Raji (cell line): Measurements from ENCODE around the gene AXDND1.

Experiments used
- POLR2A ChIP-seq: IDR thresholded peaks from 2 replicates; pipeline ENCODE4 v1.6.1; 2011; ENCODE audit warnings: low read depth, low read length, control low read depth; ENCODE audit not compliant: insufficient read depth

Gene AXDND1

DNA sequence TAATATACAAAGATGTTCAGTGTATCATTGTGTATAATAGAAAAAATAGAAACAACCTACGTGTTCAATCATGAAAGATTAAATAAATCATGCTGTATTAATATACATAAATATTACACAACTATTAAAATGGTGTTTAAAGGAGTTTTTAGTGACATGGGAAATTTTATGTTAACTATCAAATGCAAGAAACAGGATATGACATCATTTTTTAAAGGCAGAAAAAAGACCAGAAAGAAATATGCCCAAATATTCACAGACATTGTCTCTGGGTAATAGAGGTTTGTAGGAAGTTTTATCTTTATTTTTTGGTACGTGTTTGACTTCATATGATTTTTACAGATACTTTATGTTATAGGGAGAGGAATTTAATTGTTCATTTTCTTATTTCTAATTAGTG is 176.0 kb downstream of the AXDND1 start:
- TF ChIP-seq POLR2A, result no peak

DNA sequence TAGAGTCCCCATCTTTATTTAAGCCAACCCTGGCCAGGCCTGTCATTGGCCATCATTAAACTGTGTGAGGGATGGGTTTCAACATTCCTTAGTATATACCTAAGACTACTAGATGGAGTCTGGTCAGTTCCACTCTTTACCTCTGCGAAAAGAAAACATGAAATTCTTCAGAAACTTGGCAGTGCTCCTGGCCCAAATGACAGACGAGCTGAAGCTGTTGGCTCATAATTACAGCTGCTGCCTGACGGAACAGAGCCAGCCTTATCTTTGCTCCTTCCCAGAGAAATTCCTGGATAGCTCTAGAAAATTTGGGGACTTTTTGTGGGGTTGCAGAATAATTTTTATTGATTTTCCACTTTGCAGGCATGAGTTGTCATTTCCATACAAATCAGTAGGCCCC is 179.6 kb downstream of the AXDND1 start:
- TF ChIP-seq POLR2A, result no peak

DNA sequence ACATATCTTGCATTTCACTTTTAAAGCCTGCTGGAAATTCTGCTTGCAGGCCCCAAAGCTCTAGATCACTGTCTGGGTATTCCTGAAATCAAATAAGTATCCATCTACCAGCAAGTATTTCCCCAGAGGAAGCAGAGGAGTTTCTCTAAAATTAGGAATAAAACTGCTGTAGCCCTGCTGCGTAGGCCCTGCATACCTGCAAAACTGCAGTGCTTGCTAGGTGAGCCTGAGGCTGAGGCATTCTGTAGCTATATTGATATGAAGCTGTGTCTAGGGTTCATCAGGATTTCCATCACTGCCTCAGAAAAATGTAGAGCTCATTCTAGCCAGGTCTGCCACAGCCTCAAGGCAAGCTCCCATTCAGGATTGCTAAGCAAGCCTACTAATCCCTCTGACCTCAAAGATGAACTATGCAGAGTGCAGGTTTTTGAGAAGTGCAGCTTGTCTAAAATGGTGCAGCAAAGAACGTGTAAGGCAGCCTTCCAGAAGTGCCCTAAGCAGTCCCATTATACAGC is 181.3 kb downstream of the AXDND1 start:
- TF ChIP-seq POLR2A, result no peak

DNA sequence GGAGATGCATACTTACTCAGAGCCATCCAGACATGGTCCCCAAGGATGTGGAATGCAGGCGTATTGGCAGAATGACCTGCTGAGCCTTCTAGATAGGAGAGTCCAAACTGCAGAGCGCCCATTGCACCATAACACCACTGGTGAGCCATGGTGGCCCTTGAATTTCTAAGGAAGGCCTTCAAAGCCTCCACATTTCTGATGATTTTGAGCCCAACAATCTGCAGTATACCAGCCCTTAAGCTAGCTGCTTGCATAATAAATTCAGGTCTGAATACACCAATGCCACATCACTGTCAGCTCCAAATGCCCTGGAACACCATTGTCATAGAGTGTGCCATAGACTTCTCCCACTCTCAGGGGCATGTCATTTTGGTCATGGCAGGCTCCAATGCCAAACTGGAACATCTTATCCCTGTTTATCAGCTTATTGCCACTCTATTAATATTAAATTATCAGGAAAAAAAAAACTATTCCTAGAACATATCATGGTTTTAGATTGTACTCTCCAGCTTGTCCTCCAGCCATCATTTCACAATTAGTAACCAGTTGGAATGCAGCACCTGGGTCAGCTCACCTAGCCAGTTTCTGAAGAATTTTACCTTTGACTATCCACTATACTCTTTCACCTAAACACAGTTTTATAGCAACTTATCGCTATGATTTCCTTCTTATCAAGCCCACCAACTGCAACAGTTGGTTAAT is 183.0 kb downstream of the AXDND1 start:
- TF ChIP-seq POLR2A, result no peak

DNA sequence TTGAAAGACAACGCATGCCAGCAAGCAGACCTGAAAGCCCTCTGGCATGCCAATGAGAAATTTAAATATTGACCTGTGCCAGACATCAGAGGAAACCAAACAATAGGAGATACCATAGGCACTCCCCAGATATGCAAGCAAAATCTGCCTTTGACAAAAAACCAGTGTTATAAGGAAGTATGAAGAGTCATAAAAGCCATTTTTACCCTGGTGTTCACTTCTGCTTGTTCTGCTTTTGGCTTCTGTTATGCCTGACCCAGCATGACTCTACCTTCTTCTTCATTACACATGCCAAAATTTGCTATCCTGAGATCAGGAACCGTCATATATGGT is 183.6 kb downstream of the AXDND1 start:
- TF ChIP-seq POLR2A, result no peak

DNA sequence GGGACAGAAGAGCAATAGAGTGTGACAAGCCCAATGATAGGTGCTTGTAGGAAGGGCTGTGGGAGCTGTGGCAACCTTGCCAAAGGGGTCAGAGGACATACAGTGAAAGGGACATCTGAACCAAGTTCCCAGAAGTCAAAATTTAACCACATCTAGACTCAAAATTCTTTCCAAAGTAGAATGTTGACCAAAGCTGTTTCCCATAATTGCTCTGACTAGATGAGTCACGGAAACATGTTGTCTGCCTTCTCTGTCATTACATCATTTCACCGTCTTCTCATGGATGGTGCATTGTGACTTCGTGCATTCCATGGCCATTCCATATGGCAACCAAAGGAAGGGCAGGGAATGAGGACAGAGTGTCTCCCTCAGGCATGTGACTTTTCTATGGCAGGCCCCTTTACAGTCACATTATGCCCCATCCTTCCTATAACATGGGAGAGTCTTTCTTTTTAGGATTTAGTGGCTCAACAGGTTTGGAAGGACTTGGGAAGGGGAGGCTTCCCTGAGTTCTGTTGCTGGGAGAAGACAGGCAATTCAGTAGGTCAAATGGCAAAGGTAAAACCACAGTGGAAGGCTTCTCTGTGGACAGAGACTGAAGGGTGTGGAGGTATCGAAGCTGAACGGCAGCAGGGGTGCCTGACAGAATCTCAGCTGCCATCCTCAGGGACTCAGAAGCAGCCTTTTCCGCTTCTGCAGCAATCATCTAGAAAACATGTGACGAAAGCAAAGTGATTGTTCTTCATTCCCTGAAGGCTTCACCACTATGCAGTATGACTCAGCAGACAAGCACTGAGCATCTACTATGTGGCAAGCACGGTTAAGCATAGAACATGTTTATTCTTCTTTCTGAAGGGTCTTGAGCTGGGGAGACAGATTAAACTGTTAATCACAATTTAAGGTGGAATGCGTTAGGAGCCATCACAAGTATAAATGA is 185.2 kb downstream of the AXDND1 start:
- TF ChIP-seq POLR2A, result no peak

DNA sequence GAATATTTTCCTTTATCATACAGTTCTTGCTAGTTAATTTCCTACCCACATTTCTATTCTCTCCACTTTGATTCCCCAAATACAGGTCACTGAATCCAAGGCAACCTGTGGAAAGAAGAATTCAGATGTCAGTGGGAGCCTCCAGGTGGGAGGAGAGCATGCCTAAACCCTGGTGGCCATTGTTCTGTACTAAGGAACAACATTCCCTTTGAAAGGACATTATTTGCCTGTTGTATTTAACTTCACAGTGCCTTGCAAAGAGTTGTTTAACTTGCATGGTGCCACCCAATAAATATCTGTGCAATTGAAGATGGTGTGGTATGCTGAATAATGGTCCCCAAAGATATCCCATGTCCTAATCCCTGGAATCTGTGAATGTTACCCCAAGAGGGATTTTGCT is 188.7 kb downstream of the AXDND1 start:
- TF ChIP-seq POLR2A, result no peak

DNA sequence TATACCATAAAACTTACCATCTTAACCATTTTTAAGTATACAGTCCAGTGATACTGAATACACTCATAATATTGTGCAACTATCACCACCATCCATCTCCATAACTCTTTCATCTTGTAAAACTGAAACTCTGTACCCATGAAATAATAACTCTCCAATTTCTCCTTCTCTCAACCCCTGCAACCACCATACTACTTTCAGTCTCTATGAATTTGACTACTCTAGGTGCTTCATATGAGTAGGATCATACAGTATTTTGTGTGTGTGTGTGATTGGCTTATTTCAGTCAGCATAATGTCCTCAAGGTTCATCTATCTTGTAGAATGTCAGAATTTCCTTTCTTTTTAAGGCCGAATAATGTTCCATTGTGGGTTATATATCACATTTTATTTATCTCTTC is 192.3 kb downstream of the AXDND1 start:
- no peak for TF ChIP-seq POLR2A

DNA sequence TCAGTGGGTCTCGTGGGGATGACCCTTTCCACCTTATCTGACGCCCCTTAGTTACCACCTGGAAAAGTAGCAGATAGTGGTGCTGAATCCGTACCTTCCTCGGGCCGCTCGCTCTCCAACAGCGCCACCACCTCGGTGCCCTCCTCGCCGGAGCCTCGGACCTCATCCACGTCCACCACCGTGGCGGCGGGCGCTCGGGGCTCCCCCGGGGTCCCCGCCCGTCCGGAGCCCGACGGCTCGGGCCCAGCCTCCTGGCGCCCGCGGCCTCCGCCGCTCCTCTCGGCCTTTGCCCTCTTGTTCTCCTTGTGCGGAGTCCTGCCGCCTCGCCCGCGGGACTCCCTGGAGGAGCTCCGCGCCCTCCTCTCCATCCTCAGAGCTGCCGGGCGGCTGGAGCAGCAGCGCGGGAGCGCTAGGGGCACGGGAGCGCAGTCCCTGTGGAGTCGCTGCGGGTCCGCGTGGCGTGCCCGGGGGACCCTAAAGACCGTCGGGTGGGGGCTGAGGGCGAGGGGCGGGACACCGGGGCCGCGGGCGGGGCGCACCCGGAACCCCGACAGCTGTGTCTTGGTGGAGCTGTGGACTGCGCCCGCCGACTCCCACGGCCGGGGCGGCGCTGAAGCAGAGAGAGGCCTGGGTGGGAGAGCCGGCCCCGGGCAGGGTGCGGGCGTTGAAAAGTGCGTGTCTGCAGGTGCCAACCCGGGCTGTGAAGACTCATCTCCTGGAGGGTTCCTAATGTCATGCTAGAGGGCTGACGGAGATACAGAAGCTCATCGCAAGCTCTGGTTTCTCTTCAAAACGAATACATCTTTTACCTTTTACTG is 209.9 kb downstream of the AXDND1 start, which contains the start of gene NPHS2:
NPHS2 (minus strand) TSS at position 452 of the 818 bp plus-strand sequence; CDS start at position 368, 84 bp downstream.
- no peak for TF ChIP-seq POLR2A

DNA sequence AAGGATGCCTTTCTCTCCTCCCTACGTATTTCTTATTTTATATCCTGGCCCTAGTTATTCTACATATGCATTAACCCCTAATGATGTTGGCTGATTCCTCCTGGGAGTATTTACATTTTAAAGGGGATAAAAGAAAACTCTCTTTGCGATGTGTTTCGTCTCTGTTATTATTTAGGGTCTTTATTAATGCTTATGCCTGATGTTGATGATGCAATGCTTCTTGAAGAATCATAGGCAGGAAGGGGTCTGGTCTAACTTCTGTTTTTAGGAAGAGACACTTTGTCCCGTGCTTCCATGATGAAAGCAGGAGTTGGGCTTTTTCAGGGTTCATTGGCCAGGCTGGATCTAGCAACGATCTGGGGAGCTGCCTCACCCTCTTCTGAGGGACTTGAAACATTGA is 210.7 kb downstream of the AXDND1 start:
- TF ChIP-seq POLR2A, result no peak

DNA sequence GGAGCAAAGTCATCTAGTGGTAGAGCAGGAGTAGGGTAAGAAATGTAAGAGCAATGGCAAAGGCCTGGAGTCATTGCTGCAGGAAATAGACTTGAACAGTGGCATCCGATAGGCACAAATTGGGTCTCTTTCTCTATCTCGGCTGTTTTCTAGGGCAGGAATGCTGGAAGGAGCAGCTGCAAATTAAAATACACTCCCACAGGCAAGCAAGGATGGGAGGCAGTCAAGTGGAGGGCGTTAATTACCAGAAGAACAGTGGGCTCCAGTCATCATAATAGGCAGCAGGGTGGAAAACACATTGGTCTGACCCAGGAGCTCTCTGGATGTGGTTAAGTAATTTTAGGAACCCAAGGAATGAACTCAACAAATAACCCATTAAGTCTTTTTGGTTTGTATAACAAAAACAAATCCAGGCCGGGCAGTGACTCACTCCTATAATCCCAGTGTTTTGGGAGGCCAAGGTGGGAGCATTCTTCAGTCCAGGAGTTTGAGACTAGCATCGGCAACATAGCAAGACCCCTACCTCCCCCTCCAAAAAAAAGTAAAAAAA is 218.1 kb downstream of the AXDND1 start:
- no peak for TF ChIP-seq POLR2A

DNA sequence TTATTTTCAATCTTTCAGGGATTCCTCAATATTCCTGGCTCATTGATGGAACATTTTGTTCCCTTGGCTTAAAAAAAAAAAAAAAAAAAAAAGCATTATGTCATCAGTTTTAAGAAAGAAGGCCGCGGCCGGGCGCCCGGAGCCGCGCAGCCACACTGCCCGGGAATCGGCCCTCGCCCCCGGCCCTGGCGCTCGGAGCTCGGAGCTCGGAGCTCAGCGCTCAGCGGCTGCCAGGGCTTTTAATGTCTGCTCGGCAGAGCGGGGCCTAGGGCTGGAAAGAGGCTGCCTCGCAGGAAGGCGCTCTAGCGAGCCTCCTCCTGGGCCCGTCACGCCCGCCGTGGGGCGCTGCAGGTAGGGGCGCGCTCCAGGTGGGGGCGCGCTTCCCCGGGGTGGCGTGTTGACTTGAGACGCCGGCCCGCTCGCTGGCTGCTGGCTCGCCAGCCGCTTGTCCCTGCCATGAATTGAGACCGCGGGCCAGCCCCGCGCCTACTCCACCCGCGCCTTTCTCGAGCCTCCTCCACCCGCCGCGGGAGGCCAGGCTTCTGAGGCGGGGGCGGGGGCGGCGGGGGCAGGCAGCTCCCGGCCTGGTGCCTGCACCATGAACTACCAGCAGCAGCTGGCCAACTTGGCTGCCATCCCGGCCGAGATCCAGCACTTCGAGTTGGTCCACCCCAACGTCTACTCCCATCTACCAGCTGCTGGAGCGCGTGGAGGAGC is 220.5 kb downstream of the AXDND1 start:
- no peak for TF ChIP-seq POLR2A

DNA sequence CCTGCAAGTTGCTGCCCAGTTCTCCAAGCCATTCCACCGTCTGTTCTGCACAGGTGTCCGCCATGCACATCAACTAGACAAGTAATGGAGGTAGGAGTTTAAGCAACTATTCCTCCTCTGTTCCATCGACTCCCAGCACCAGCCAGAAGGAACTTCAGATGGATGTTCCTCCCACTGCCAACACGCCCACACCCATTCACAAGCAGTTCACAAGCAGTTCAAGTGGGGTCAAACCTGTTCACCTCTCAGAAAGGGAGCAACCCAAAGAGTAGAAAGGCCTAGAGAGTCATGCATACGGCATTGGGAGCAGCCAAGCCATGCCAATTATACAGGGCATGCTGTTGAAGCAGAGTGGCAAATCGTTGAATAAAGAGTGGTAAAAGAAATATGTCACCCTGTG is 221.6 kb downstream of the AXDND1 start:
- no peak for TF ChIP-seq POLR2A

DNA sequence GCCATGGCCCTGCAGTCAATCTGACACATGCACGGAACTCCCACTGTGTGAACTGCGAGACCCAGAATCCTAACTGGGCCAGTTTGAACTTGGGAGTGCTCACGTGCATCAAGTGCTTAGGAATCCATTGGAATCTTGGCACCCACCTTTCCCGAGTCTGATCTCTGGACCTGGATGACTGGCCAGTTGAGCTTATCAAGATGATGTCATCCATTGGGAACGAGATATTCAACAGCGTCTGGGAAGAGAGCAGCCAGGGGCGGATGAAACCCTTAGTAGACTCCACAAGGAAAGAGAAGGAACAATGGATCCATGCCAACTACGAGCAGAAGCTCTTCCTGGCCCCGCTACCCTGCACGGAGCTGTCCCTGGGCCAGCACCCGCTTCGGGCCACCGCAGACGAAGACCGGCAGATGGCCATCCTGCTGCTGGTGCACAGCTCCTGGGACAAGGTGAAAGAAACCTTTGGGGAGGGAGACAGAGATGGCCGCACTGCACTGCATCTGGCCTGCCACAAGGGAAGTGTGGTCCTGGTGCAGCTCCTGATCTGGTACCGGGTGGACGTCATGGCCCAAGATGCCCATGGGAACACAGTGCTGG is 222.8 kb downstream of the AXDND1 start:
- TF ChIP-seq POLR2A, result no peak

DNA sequence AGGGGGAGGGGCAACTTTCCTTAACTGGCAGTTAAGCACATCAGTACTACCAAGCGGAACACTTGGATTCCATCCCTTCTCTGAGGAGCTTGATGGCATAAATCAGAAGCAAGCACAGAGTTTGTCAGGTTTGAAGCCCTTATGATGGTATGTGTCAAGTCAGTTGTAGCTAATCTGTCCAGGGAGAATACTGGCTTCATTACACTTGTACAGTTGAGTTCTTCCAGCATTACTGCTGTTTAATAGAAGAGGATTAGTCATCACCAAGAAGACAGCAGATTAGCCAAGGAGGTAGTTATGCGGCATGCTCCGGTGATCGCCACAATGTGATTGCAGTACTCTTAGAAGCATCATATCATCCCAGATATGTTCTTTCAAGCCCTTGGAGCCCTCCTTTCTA is 223.7 kb downstream of the AXDND1 start:
- no peak for TF ChIP-seq POLR2A

DNA sequence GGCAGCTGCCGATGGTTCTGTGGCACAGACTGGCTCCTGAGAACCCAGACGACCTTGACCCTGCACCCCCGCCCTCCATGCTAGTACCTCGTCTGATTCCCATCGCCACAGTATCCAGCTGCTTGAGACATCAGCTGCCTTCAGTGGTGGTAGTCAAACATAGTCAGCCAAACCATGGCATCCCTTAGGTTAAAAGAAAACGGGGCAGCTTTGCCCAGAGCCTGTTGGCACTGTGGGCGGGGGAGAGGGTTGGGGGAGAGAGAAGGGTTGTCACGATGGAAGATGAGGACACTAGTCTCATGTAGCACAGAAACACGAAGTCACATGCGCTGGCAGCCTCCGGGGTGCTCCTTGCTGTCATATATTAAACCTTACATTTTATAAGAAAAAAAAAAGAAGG is 224.9 kb downstream of the AXDND1 start:
- TF ChIP-seq POLR2A, result no peak
